Activated naive CD8-positive, alpha-beta T cell treated with anti-CD3 and anti-CD28 coated beads, Interleukin-2, amount 10 ng/mL, durations not matched to agents 7 days and 5 days (primary cell): ENCODE results near the gene NRXN2. TPM values are rescaled to one million over a fixed set of nuclear protein-coding genes. Genes with fewer than 3 reads are reported as not detected.

Experiments used
- ATAC-seq: fragments of 150-1000 bp; cut with Tn5 transposase; one replicate; pipeline ENCODE4 v1.10.0; 2021; ENCODE audit warnings: low read depth, moderate library complexity
- POLR2A ChIA-PET: fragments of 350-600 bp; sonication (Branson Sonifier 250); formaldehyde crosslinking; loops from one replicate; lab custom pipeline; 2021; ENCODE audit warnings: antibody characterized with exemption; lab: Charles Lee
- DNase-seq: peaks from one replicate; pipeline ENCODE4 v3.0.0; 2021
- H3K27ac Mint-ChIP-seq: one replicate; pipeline ENCODE4 v1.8.0; 2022; ENCODE audit warnings: mild to moderate bottlenecking, mixed read lengths
- H3K27me3 Mint-ChIP-seq: one replicate; pipeline ENCODE4 v1.8.0; 2022; ENCODE audit warnings: mild to moderate bottlenecking, moderate library complexity, mixed read lengths
- H3K36me3 Mint-ChIP-seq: one replicate; pipeline ENCODE4 v1.8.0; 2021; ENCODE audit warnings: mild to moderate bottlenecking, mixed read lengths
- H3K4me1 Mint-ChIP-seq: one replicate; pipeline ENCODE4 v1.8.0; 2021; ENCODE audit warnings: mixed read lengths
- H3K4me3 Mint-ChIP-seq: one replicate; pipeline ENCODE4 v1.8.0; 2022; ENCODE audit warnings: mild to moderate bottlenecking, moderate library complexity, mixed read lengths
- H3K9me3 Mint-ChIP-seq: one replicate; pipeline ENCODE4 v1.8.0; 2021; ENCODE audit warnings: mixed read lengths
- total RNA-seq, 2 experiments: library from RNA; stranded (reverse); gene quantifications; one replicate each; pipeline ENCODE4 v1.2.3, GENCODE V29; 2021

The NRXN2 gene
- total RNA-seq, 2 experiments from 2014 or later: 0.36 TPM; not detected in 1

GRCh38 chr11:64643256-64643881, 79.6 kb downstream of the NRXN2 start:
- DNase-seq: no peak
- Mint-ChIP-seq H3K4me3 (no peak overlapping the region), H3K4me1 (peaks cover 4% of the 10 kb centered on the region), H3K36me3 (no peaks in the 10 kb centered on the region), H3K27ac (peak overlapping the region; percentile 61), H3K9me3 (no peaks in the 10 kb centered on the region), H3K27me3 (peaks cover 25% of the 10 kb centered on the region)
- ATAC-seq: no peak
- POLR2A ChIA-PET: no interaction called here

GRCh38 chr11:64642871-64643255, 80.1 kb downstream of the NRXN2 start:
- H3K36me3 Mint-ChIP-seq: no peaks in the 10 kb centered on the region
- no peak overlapping the region for H3K27ac Mint-ChIP-seq
- POLR2A ChIA-PET: no interaction called here
- DNase-seq (no peak), ATAC-seq (no peak)
- no peak overlapping the region for H3K4me3 Mint-ChIP-seq
- peaks cover 4% of the 10 kb centered on the region for H3K4me1 Mint-ChIP-seq
- no peaks in the 10 kb centered on the region for H3K9me3 Mint-ChIP-seq
- peaks cover 25% of the 10 kb centered on the region for H3K27me3 Mint-ChIP-seq

GRCh38 chr11:64642418-64642735, 80.6 kb downstream of the NRXN2 start:
- H3K4me3 Mint-ChIP-seq: no peak overlapping the region
- ATAC-seq: no peak
- H3K27me3 Mint-ChIP-seq: peaks cover 25% of the 10 kb centered on the region
- H3K36me3 Mint-ChIP-seq: no peaks in the 10 kb centered on the region
- POLR2A ChIA-PET: no interaction called here
- no peak for DNase-seq
- no peaks in the 10 kb centered on the region for H3K9me3 Mint-ChIP-seq
- no peak overlapping the region for H3K27ac Mint-ChIP-seq
- H3K4me1 Mint-ChIP-seq: peaks cover 4% of the 10 kb centered on the region

- POLR2A ChIA-PET: no interaction called here
- DNase-seq: no peak
Observed at GRCh38 chr11:64641596-64642417, 81.2 kb downstream of the NRXN2 start.

GRCh38 chr11:64639885-64640284, 83.1 kb downstream of the NRXN2 start:
- Mint-ChIP-seq H3K27me3 (peaks cover 15% of the 10 kb centered on the region), H3K9me3 (no peaks in the 10 kb centered on the region), H3K4me3 (no peak overlapping the region), H3K27ac (no peak overlapping the region), H3K4me1 (peaks cover 7% of the 10 kb centered on the region), H3K36me3 (no peaks in the 10 kb centered on the region)
- DNase-seq (no peak), ATAC-seq (no peak)
- POLR2A ChIA-PET: no interaction called here

More at GRCh38 chr11:64641596-64642417, 81.2 kb downstream of the NRXN2 start:
- no peaks in the 10 kb centered on the region for H3K36me3 Mint-ChIP-seq
- peaks cover 25% of the 10 kb centered on the region for H3K27me3 Mint-ChIP-seq
- H3K9me3 Mint-ChIP-seq: no peaks in the 10 kb centered on the region
- H3K4me3 Mint-ChIP-seq: no peak overlapping the region
- no peak for ATAC-seq
- peaks cover 4% of the 10 kb centered on the region for H3K4me1 Mint-ChIP-seq
- no peak overlapping the region for H3K27ac Mint-ChIP-seq

GRCh38 chr11:64638829-64639228, 84.2 kb downstream of the NRXN2 start:
- peaks cover 14% of the 10 kb centered on the region for H3K4me1 Mint-ChIP-seq
- DNase-seq (no peak), ATAC-seq (no peak)
- POLR2A ChIA-PET: no interaction called here
- no peak overlapping the region for H3K27ac Mint-ChIP-seq
- H3K4me3 Mint-ChIP-seq: no peak overlapping the region
- peaks cover 8% of the 10 kb centered on the region for H3K27me3 Mint-ChIP-seq
- no peaks in the 10 kb centered on the region for H3K36me3 Mint-ChIP-seq
- H3K9me3 Mint-ChIP-seq: no peaks in the 10 kb centered on the region

- no peak overlapping the region for H3K4me3 Mint-ChIP-seq
- H3K36me3 Mint-ChIP-seq: no peaks in the 10 kb centered on the region
Observed at GRCh38 chr11:64638018-64638665, 84.9 kb downstream of the NRXN2 start.

GRCh38 chr11:64637334-64638017, 85.5 kb downstream of the NRXN2 start:
- H3K27me3 Mint-ChIP-seq: peaks cover 5% of the 10 kb centered on the region
- H3K4me1 Mint-ChIP-seq: peaks cover 23% of the 10 kb centered on the region
- H3K36me3 Mint-ChIP-seq: no peaks in the 10 kb centered on the region
- ATAC-seq (no peak), DNase-seq (no peak)
- no peak overlapping the region for H3K4me3 Mint-ChIP-seq
- no peak overlapping the region for H3K27ac Mint-ChIP-seq
- H3K9me3 Mint-ChIP-seq: no peaks in the 10 kb centered on the region
- POLR2A ChIA-PET: no interaction called here

More at GRCh38 chr11:64638018-64638665, 84.9 kb downstream of the NRXN2 start:
- DNase-seq (no peak), ATAC-seq (no peak)
- peaks cover 21% of the 10 kb centered on the region for H3K4me1 Mint-ChIP-seq
- POLR2A ChIA-PET: no interaction called here
- H3K27me3 Mint-ChIP-seq: peaks cover 5% of the 10 kb centered on the region
- H3K27ac Mint-ChIP-seq: no peak overlapping the region
- no peaks in the 10 kb centered on the region for H3K9me3 Mint-ChIP-seq

GRCh38 chr11:64633555-64634159, 89.3 kb downstream of the NRXN2 start:
- ATAC-seq (peak; percentile 87), DNase-seq (no peak)
- Mint-ChIP-seq H3K4me1 (peaks cover 23% of the 10 kb centered on the region), H3K9me3 (no peaks in the 10 kb centered on the region), H3K36me3 (no peaks in the 10 kb centered on the region), H3K4me3 (peak overlapping the region; percentile 33), H3K27me3 (peaks cover 5% of the 10 kb centered on the region), H3K27ac (peak overlapping the region; percentile 83)
- POLR2A ChIA-PET: no interaction called here

- POLR2A ChIA-PET: no interaction called here
- Mint-ChIP-seq H3K27me3 (peaks cover 5% of the 10 kb centered on the region), H3K36me3 (no peaks in the 10 kb centered on the region), H3K4me1 (peaks cover 23% of the 10 kb centered on the region), H3K4me3 (no peak overlapping the region), H3K9me3 (no peaks in the 10 kb centered on the region), H3K27ac (no peak overlapping the region)
- DNase-seq: no peak
- ATAC-seq: no peak
Observed at GRCh38 chr11:64632654-64633053, 90.3 kb downstream of the NRXN2 start.

GRCh38 chr11:64632237-64632636, 90.8 kb downstream of the NRXN2 start:
- DNase-seq (no peak), ATAC-seq (no peak)
- Mint-ChIP-seq H3K27ac (no peak overlapping the region), H3K4me3 (no peak overlapping the region), H3K27me3 (peaks cover 5% of the 10 kb centered on the region), H3K4me1 (peaks cover 23% of the 10 kb centered on the region), H3K9me3 (no peaks in the 10 kb centered on the region), H3K36me3 (no peaks in the 10 kb centered on the region)
- POLR2A ChIA-PET: no interaction called here

GRCh38 chr11:64631675-64632074, 91.3 kb downstream of the NRXN2 start:
- Mint-ChIP-seq H3K4me3 (no peak overlapping the region), H3K27me3 (peaks cover 5% of the 10 kb centered on the region), H3K9me3 (no peaks in the 10 kb centered on the region), H3K27ac (peak overlapping the region; percentile 50), H3K4me1 (peaks cover 23% of the 10 kb centered on the region), H3K36me3 (no peaks in the 10 kb centered on the region)
- POLR2A ChIA-PET: no interaction called here
- DNase-seq (no peak), ATAC-seq (no peak)
